Adrenal gland (tissue), 12 donors: Measurements from ENCODE around the gene TENM4. TPM values are rescaled to one million over a fixed set of nuclear protein-coding genes. Genes with fewer than 3 reads are reported as not detected.

Source experiments
- DNase-seq, 7 donors: peaks; one replicate each; pipeline ENCODE4 v3.0.0-alpha.2; 2019 to 2020
- H3K27ac ChIP-seq, 5 donors: fragments of 200-600 bp; sonication (generic) in 4 of 5; 1 replicate in 3 of 5; 2 replicates in 2 of 5; pipeline versions ENCODE4 v1.5.1 to v1.8.0; 2016 to 2020; ENCODE audit warnings: mild to moderate bottlenecking in 1 of 5
- H3K27me3 ChIP-seq: fragments of 200-600 bp; 2 replicates; pipeline ENCODE4 v1.8.0; 2021
- H3K36me3 ChIP-seq, 2 donors: fragments of 200-600 bp; replicated peaks in 1 of 2; 1 replicate in 1 of 2; 2 replicates in 1 of 2; pipeline versions ENCODE4 v1.5.1 to v1.8.0; 2018 to 2022
- H3K4me1 ChIP-seq, 2 donors: fragments of 200-600 bp; replicated peaks in 1 of 2; 1 replicate in 1 of 2; 2 replicates in 1 of 2; pipeline versions ENCODE4 v1.5.1 to v1.8.0; 2018 to 2021
- H3K4me3 ChIP-seq, 4 donors: fragments of 200-600 bp; sonication (generic) in 3 of 4; one replicate each; pipeline ENCODE4 v1.5.1; 2016 to 2018
- H3K9me3 ChIP-seq, 3 donors: fragments of 200-600 bp; sonication (generic) in 1 of 3; replicated peaks in 1 of 3; 1 replicate in 2 of 3; 2 replicates in 1 of 3; pipeline versions ENCODE4 v1.5.1 to v1.8.0; 2016 to 2021
- POLR2A ChIP-seq, 2 donors: fragments of 450-650 bp; IDR thresholded peaks; one replicate each; pipeline ENCODE4 v1.6.1; 2017; ENCODE audit warnings: antibody characterized with exemption in 2 of 2, mild to moderate bottlenecking in 2 of 2, moderate library complexity in 1 of 2
- WGBS, 4 donors: extraction: QIAGEN DNeasy Blood & Tissue Kit in 2 of 4; methylation state at CpG; one replicate each; pipeline versions ENCODE4 v1.1.5 to v1.1.7; 2013 to 2017; 5-methylcytosine and 5-hydroxymethylcytosine counted together
- intact Hi-C, 2 donors: fragments of 100-400 bp; cut with DNase I; formaldehyde crosslinking; loops; one replicate each; pipeline versions ENCODE4 v1.14.1 to v1.15.0; 2022 to 2023
- polyA plus RNA-seq, 3 donors: library from polyadenylated mRNA; stranded (reverse); fragments of 200-250 nt in 2 of 3; fragments of 350-450 nt in 1 of 3; fragmentation: Illumina TruSeq in 1 of 3; extraction: RNeasy Lipid Tissue Mini Kit (QIAGEN cat#74804) in 1 of 3; gene quantifications; one replicate each; pipeline ENCODE4 v1.2.3, GENCODE V29; 2013 to 2014
- total RNA-seq, 9 donors: library from RNA; depleted of rRNA in 4 of 9; stranded (reverse); fragments of >200 nt in 4 of 9; fragments of 120-200 nt in 1 of 9; fragmentation: NEBNext Ultra II Directional in 1 of 9; extraction: Animal tissue kit (Norgen Biotek cat#: 25700) in 1 of 9; gene quantifications; one replicate each; pipeline versions ENCODE4 v1.1.0 to v1.2.4, GENCODE V29; 2013 to 2023
- TF ChIP-seq, protein P1 (sequence below), 6 experiments: fragments of 450-650 bp in 4 of 6; fragments of 200-600 bp in 2 of 6; sonication (generic) in 1 of 6; IDR thresholded peaks; 1 replicate in 5 of 6; 2 replicates in 1 of 6; pipeline versions ENCODE4 v1.5.1 to v1.8.0; 2016 to 2021; ENCODE audit warnings: antibody characterized with exemption in 6 of 6, mild to moderate bottlenecking in 2 of 6, moderate library complexity in 1 of 6
- donor health status: healthy with polysubstance abuse.
- donor health status: Bipolar disorder and iron deficiency.
- donor health status: DM: yes; HTN: yes; CAD: no.
- donor health status: DM: no; HTN: no; CAD: no.
- donor health status: DM: no; HTN: no; CAD: no.
- donor health status: DM: yes; HTN: yes; CAD: no.

The TENM4 gene
- total and polyA plus RNA-seq, 12 donors, result 0.74 to 24.9 (median 6.7) TPM

DNA sequence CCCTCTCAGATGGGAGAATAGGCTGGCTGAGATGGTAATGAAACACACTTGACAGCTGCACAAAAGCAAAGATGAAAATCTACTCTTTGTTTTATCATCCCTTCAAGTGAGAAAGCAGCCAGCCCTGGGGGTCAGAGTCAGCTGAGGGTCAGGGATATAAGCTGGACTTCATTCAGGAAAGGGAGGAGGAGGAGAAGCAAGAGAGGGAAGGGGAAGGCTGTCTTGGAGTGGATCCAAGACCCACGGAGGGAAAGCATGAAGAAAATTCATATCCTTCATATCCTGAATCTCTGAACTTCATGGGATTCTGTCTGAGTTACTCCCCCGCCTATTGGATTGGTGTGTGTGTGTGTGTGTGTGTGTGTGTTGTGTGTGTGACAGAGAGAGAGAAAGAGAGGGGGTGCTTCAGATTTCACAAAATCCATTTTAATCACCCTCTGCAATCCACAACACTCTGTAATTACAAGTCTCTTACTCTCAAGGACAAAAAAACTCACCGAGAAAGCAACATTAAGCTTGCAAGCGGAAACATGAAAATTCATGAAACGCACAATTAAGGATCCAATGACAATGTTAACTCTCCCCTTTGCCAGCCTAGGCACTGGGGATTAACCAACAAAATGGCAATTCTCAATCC, 327.7 kb downstream of the TENM4 start:
- TF ChIP-seq POLR2A (IDR thresholded peaks at IDR 0.05), result no peak
- TF ChIP-seq, protein P1, sequence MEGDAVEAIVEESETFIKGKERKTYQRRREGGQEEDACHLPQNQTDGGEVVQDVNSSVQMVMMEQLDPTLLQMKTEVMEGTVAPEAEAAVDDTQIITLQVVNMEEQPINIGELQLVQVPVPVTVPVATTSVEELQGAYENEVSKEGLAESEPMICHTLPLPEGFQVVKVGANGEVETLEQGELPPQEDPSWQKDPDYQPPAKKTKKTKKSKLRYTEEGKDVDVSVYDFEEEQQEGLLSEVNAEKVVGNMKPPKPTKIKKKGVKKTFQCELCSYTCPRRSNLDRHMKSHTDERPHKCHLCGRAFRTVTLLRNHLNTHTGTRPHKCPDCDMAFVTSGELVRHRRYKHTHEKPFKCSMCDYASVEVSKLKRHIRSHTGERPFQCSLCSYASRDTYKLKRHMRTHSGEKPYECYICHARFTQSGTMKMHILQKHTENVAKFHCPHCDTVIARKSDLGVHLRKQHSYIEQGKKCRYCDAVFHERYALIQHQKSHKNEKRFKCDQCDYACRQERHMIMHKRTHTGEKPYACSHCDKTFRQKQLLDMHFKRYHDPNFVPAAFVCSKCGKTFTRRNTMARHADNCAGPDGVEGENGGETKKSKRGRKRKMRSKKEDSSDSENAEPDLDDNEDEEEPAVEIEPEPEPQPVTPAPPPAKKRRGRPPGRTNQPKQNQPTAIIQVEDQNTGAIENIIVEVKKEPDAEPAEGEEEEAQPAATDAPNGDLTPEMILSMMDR (IDR thresholded peaks at IDR 0.05), result no peak
- Histone ChIP-seq H3K36me3 (no peaks in the 10 kb centered on the region), H3K4me3 (no peak overlapping the region), H3K27ac (no peak overlapping the region), H3K27me3 (no peaks in the 10 kb centered on the region), H3K9me3 (no peaks in the 10 kb centered on the region), H3K4me1 (no peaks in the 10 kb centered on the region)
- whole genome bisulfite sequencing, 4 donors, result 57 to 68% (median 66%) methylated on average over 5 of the region's 5 CpGs
- intact Hi-C loops, result no loop called here
- DNase-seq, result no peak

DNA sequence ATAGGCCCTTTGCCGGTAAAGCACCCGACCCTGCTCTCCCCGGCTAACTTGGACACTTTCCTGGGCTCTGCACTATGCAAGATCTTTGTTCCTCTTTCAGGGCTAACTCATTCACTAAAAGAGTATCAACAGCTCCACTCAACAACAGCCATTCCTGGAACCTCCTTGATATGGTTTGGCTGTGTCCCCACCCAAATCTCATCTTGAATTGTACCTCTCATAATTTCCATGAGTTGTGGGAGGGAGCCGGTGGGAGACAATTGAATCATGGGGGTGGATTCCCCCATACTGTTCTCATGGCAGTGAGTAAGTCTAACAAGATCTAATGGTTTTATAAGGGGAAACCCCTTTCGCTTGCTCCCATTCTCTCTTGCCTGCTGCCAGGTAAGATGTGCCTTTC, 330.0 kb downstream of the TENM4 start:
- Histone ChIP-seq H3K9me3 (no peaks in the 10 kb centered on the region), H3K27me3 (no peaks in the 10 kb centered on the region), H3K36me3 (no peaks in the 10 kb centered on the region), H3K4me1 (no peaks in the 10 kb centered on the region), H3K27ac (no peak overlapping the region), H3K4me3 (no peak overlapping the region)
- intact Hi-C loops, result no loop called here
- no peak for DNase-seq
- TF ChIP-seq, protein P1 (IDR thresholded peaks at IDR 0.05), result no peak
- no peak for TF ChIP-seq POLR2A (IDR thresholded peaks at IDR 0.05)
- WGBS, 4 donors, result 94 to 99% (median 95%) methylated on average over 5 of the region's 5 CpGs

DNA sequence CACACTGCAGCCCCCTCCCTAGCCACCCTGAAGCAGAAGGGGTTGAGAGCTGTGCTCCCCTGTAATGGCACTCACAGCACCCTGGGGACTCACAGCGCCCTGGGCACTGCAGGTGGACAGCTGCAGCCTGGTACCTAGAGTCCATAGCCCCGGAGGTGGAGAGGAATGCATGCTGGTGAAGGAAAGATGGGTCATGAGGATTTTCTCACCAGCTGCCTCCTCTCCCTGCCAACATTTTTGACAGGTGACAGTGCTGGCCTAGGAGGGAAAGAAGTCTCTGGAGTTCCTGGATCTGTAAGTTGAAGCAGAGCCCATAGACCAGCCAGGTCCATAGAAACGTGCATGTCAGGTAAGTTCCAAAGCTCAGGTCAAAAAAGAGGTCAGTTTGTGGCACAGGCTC, 330.5 kb downstream of the TENM4 start:
- H3K27me3 ChIP-seq, result no peaks in the 10 kb centered on the region
- no peaks in the 10 kb centered on the region for H3K36me3 ChIP-seq
- intact Hi-C loops, result no loop called here
- H3K9me3 ChIP-seq, result no peaks in the 10 kb centered on the region
- no peak for DNase-seq
- no peak overlapping the region for H3K27ac ChIP-seq
- WGBS, 4 donors, result 80 to 100% (median 87%) methylated on average over 2 to 3 of the region's 3 CpGs
- H3K4me1 ChIP-seq, result no peaks in the 10 kb centered on the region
- TF ChIP-seq, protein P1 (IDR thresholded peaks at IDR 0.05), result no peak
- no peak for TF ChIP-seq POLR2A (IDR thresholded peaks at IDR 0.05)
- H3K4me3 ChIP-seq, result no peak overlapping the region

DNA sequence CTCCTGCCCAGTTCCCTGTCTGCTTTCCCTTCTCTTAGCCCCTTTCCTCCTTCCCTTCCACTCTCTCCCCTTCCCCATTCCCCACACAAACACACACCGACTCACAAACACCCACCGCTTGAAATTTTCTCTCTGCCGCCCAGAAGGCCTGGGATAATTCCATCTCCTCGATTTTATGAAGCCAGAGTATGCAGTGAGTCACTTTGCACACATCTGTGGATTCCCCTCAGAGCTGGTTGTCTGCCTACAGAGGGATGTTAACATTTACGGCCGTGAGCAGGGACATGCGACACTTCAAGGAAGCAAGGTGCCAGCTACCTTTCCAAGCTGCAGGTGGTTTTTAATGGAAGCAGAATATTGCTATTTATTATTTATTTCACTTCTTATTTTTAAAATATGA, 332.0 kb downstream of the TENM4 start:
- TF ChIP-seq, protein P1 (IDR thresholded peaks at IDR 0.05), result no peak
- TF ChIP-seq POLR2A (IDR thresholded peaks at IDR 0.05), result no peak
- no peak for DNase-seq
- Histone ChIP-seq H3K4me3 (no peak overlapping the region), H3K9me3 (no peaks in the 10 kb centered on the region), H3K4me1 (no peaks in the 10 kb centered on the region), H3K27me3 (no peaks in the 10 kb centered on the region), H3K36me3 (no peaks in the 10 kb centered on the region), H3K27ac (no peak overlapping the region)
- intact Hi-C loops, result no loop called here
- 85 to 93% (median 90%) methylated on average over 7 of the region's 7 CpGs for WGBS, 4 donors
